ENCODE results near the gene TCTN1.
"Not testable (repeated sequence)": the region's sequence is repeated elsewhere in the genome, so short reads cannot be mapped to it uniquely, and the experiment has no call there.

TCTN1 gene

DNA sequence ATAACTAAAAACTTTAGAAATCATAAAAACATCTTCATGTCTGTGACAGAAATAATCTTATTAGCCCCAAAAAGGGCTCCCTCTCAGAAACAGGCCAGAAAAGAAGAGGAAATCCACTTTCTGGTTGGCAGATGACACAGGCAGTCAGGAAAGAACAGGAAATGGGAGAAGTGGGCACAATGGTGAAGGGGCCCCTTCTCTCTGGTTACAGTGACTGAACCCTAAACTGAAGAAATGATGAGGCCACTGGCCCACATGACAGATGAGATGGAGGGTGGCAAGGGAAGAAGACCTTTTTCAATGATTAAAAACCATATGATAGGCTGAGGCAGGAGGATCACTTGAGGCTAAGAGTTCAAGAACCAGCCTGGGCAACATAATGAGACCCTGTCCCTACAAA is 21.1 kb downstream of the TCTN1 start:
- DNase-seq (ENCODE audit: insufficient read length, low spot score), result no peak
- FAIRE-seq, result no peak

GRCh38 chr12:110636516-110636915 is 22.6 kb downstream of the TCTN1 start:
- no peak for FAIRE-seq
- DNase-seq (ENCODE audit: insufficient read length, low spot score), result no peak

- FAIRE-seq (no peak), DNase-seq (ENCODE audit: insufficient read length, low spot score) (no peak)
Measured at GRCh38 chr12:110637869-110638441, 24.0 kb downstream of the TCTN1 start.

DNA sequence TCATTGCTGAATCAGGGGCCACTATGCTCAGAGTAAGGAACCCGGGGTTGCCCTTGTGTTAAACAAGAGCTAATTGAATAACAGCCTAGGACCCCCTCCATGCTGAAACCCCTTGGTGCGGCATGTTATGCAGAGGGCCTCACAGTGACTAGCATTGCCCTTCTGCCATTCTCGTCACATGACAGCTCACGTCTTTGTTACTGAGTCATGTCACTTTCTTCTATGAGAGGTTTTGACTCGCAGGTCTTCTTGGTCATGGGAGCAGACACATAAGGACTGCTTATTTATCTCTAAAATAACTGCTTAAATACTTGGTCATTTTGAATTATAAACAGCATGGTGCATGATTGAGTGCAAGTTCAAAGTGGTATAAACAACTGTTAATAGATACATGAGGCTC is 24.9 kb downstream of the TCTN1 start:
- FAIRE-seq (no peak), DNase-seq (ENCODE audit: insufficient read length, low spot score) (no peak)

DNA sequence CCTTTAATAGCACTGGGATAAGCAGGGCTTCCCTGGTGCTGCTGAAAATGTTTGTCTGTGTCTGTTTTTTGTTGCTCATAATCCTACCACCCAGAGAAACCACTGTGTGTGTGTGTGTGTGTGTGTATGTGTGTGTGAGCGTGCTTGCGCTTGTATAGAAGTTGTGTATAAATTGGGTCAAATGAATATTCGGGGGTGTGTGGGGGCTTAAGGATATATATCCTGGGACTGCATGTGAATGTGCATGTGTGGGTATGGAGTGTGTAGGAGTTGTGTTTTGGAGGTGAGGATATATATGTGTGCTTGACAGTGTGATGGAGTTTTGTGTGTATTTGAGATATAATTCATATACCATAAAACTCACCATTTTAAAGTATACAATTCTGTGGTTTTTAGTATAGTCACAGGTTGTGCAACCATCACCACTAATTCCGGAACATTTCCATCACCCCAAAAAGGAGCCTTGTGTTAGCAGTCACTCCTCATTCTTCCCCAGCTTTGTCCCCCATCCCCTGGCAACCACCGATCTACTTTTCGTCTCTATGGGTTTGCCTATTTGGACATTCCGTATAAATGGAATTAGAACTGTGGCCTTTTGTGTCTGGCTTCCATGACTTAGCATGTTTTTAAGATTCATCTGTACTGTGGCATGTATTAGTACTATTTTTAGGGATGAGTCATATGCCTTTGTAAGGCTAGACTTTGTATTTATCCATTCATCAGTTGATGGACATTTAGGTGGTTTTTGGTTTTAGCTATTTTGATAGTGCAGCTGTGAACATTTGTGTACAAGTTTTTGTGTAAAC is 25.6 kb downstream of the TCTN1 start:
- no peak for DNase-seq (ENCODE audit: insufficient read length, low spot score)
- FAIRE-seq, result no peak

- no peak for DNase-seq (ENCODE audit: insufficient read length, low spot score)
- FAIRE-seq, result no peak
Measured at GRCh38 chr12:110640275-110641025, 26.5 kb downstream of the TCTN1 start.

GRCh38 chr12:110641521-110641920 is 27.6 kb downstream of the TCTN1 start:
- FAIRE-seq (no peak), DNase-seq (ENCODE audit: insufficient read length, low spot score) (no peak)

DNA sequence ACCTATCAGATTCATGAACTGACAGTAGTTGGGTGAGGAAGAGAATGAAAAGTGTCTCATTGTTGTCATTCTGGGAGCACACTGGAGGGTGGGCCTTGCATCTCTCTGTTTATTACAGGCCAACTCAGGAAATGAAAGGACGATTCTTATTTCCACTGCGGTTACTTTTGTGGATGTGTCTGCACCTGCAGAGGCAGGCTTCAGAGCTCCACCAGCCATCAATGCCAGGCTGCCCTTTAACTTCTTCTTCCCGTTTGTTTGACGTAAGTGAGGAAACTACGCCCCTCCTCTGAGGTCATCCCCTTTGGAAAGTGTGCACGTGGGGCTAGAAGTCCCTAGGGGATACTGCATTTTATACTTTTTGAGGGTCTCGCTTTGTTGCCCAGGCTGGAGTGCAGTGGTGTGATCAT is 33.7 kb downstream of the TCTN1 start:
- FAIRE-seq (no peak), DNase-seq (ENCODE audit: insufficient read length, low spot score) (no peak)

GRCh38 chr12:110649341-110649847 is 35.5 kb downstream of the TCTN1 start:
- FAIRE-seq (no peak), DNase-seq (ENCODE audit: insufficient read length, low spot score) (no peak)

DNA sequence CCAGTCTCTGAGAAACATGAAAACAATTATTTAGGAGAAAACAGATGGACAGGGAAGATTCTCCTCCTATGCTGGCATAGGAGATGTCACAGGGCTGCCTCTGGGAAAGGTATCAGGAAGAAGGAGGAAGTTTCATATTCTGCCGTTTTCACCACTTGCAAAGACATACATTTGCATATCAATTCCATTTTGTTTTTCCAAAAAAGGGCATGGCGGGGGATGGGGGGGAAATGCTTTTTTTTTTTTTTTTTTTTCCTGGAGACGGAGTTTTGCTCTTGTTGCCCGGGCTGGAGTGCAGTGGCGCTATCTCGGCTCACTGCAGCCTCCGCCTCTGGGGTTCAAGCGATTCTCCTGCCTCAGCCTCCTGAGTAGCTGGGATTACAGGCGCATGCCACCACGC is 40.3 kb downstream of the TCTN1 start:
- FAIRE-seq; DNase-seq (ENCODE audit: insufficient read length, low spot score): not testable (repeated sequence)

- no peak for FAIRE-seq
Measured at GRCh38 chr12:110656071-110656655, 42.2 kb downstream of the TCTN1 start.

GRCh38 chr12:110657747-110658146 is 43.8 kb downstream of the TCTN1 start:
- no peak for FAIRE-seq
- no peak for DNase-seq (ENCODE audit: insufficient read length, low spot score)

More at GRCh38 chr12:110656071-110656655, 42.2 kb downstream of the TCTN1 start:
- no peak for DNase-seq (ENCODE audit: insufficient read length, low spot score)

DNA sequence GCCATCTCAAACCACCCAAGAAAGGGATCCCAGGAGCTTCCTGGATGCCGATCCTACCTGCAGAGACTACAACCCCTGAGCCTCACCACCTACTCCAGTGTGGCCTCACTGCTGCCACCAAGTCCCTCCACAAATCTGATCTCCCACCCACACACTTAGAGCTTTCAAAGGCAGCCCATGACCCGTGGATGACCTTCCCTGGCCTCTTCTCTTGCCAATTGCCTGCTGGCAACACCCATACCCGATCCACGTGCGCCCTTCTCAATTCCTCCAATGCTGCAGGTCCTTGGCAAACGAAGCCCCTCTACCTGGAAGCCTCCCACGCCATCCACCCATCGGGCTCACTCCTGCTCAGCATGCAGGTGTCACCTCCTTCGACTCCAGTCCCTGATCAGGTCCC is 44.3 kb downstream of the TCTN1 start:
- FAIRE-seq, result no peak
- no peak for DNase-seq (ENCODE audit: insufficient read length, low spot score)

DNA sequence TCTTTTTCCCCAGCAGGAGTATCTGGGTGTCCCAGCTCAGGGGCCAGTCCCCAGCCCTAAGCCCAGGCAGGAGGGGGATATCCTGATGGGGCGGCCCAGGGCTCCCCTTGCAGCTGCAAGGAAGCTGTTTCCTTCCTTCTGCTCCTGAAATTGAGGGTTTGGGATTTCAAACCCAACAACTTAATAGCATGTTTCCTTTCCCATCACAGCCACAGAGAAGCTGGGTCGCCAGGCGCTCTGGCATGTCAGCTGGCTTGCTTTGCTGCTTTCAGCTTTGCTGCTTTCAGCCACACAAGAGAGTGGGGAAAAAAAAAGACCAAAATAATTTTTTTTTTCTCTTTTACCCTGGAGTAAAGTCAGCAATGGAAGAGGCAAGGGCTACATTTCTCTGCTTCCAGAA is 44.9 kb downstream of the TCTN1 start:
- no peak for FAIRE-seq

DNA sequence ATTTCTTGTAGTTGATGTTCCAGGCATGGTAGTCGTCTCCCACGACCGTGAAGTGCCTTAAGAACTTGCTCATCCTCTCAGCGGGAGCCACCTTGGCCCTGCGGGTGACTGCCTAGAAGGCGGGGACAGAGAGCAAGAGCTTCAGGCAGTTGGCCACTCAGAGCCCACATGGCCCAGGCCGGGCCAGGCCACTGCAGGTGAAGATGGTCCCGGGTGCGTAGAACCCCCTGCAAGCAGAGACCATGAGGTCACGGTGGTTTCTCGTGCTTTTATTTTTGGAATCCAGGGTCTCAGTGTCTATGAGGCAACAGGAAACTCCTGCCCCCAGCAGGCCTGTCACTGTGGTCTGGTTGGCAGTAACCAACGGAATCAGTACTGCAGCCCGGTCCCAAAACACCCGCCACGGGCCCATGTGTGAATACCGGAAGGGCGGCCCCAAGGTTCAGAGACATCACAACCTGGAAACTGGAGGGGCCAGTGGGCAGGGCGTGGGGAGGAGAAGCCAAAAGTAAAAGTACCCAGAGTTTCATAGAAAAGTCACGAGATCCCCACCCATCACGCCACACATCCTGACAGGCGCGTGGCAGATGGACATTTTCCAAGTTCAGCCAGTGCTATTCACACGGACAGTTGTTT is 47.5 kb downstream of the TCTN1 start:
- no peak for FAIRE-seq

More for the DNA sequence above, 44.9 kb downstream of the TCTN1 start:
- DNase-seq (ENCODE audit: insufficient read length, low spot score), result no peak

GRCh38 chr12:110666892-110667291 is 53.0 kb downstream of the TCTN1 start:
- no peak for DNase-seq (ENCODE audit: insufficient read length, low spot score)
- no peak for FAIRE-seq

More for the DNA sequence above, 47.5 kb downstream of the TCTN1 start:
- DNase-seq (ENCODE audit: insufficient read length, low spot score), result no peak

DNA sequence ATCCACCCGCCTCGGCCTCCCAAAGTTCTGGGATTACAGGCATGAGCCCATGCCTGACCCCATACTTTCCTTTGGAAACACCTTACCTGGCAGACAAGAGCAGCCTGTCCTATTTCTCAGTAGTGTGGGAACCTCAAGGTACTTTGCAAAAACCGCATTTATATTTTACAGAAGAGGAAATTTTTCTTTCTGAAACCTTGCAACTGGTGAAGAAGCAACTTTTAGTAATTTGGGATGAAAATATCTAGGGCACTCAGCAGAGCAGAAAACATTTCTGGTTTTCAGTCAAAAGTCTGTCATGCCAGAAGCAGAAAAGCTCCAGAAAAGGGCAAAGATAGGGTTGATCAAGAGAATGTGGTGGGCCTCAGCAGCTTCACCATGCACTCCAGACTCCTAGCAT is 53.7 kb downstream of the TCTN1 start:
- DNase-seq (ENCODE audit: insufficient read length, low spot score) (no peak), FAIRE-seq (no peak)

DNA sequence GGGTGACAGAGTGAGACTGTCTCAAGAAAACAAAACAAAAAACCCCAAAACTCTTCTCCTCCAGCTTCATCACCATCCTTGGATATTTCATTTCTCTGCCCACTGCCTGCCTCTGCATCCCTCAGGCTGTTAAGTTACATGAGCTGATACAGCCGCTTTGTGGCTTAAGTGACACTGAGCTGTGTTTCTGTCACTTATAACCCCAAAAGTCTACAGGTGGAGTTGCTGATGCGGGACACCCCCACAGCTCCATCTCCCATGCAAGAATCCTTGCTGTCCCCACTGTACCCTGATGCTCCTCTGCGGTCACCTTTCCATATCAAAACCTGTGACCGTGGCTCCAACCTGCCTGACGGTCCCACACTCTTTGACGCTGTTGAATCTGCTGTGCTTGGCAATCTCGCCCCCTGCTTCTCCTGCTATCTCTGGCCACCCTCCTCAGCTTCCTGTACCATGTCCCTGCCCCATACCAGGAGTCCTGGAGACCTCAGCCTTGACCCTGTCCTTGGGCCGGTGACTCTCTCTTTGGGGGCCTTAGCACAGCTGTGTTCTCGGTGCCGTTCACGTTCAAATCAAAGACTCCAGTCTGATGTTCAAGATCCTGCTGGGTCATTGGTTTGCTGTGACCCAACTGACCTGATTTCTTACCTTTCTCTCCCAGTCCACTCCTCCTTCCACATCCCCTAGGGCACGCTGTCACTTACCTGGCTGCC is 54.7 kb downstream of the TCTN1 start:
- FAIRE-seq (no peak), DNase-seq (ENCODE audit: insufficient read length, low spot score) (no peak)

DNA sequence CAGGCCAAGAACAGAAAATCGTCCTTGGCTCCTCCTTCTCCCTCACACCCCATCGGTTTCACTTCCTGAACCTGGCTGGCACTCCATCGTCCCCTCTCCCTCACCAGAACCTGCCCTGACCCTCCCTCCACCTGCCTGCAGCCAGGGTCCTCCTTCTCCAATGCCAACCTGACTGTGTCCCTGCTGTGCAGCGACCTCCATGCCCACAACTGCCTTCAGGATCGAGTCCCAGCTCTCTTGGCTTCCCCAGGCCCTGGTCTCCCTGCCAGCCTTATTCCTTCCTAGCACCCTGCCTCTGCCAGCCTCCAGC is 55.2 kb downstream of the TCTN1 start:
- DNase-seq (ENCODE audit: insufficient read length, low spot score) (no peak), FAIRE-seq (no peak)

GRCh38 chr12:110670161-110670701 is 56.3 kb downstream of the TCTN1 start:
- FAIRE-seq (no peak), DNase-seq (ENCODE audit: insufficient read length, low spot score) (no peak)

All from HTR-8/SVneo (cell line).